Activated CD8-positive, alpha-beta memory T cell treated with anti-CD3 and anti-CD28 coated beads, Interleukin-2, amount 50 U/mL, for 48 hours (primary cell): ENCODE data around the gene NDRG4.

Source experiments
- DNase-seq: peaks from one replicate; pipeline ENCODE4 v3.0.0-alpha.2; 2020

Gene NDRG4

GRCh38 chr16:58499615-58500351, at the start of gene NDRG4:
TSS of gene NDRG4 (plus strand) at chr16:58500143. CDS start at chr16:58500249, 106 bp downstream.
- DNase-seq, result no peak

GRCh38 chr16:58450590-58450989, 49.4 kb upstream of the NDRG4 start:
- DNase-seq, result no peak

DNA sequence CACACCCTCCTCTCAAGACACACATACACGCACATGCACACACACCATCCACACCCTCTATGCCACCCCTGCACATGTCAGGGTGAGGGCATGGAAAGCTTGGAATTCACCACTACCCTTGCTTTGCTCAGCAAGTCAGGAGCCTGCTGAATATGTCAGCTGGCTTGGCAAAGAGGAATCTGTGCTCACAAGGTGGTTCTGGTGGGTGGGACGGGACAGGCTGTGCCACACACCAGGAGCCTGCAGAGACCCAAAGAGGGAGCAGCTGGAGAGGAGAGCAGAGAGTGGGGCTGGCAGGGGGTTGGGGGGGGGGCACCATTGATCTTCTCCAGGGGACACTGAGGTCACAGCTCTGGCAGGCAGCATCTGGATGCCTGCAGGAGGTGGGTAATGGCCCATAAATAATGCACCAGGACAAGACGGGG, 48.7 kb upstream of the NDRG4 start:
- no peak for DNase-seq

DNA sequence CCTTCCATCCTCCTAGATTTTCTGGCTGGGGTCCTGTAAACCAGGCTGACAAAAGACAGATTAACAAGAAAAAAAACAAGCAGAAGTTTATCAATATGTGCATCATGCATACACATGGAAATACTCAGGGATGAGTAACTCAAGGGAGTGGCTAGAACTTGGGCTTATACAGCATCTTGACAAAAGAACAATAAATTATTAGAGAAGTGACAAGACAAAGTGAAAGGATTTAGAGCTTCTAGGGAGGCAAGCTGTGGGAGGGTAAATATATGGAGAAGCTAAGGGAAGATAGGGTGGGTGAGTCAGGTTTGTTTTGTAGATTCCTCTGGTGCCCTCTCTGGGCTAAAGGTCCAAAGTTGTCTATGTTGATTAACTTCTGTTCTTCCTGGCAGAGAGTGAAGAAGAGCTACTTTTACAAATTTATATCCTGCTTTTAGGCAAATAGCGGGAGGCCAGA, 48.0 kb upstream of the NDRG4 start:
- no peak for DNase-seq

DNA sequence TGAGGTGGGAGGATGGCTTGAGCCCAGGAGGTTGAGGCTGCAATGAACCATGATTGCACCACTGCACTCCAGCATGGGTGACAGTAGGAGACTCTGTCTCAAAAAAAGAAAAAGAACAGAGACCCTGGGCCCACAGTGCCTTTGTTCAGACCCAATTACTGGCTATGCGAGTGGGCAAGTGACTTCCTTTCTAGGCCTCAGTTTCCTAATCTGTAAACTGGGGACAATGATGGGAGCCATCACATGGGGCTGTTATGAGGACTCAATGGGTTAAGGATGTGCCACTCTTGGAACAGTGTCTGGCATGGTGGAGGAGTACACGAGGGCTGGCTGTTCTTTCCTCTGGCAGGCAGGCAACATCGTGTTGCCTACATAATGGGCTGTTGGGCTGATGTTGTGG, 47.3 kb upstream of the NDRG4 start:
- DNase-seq, result no peak

GRCh38 chr16:58454178-58454577, 45.8 kb upstream of the NDRG4 start:
- no peak for DNase-seq

DNA sequence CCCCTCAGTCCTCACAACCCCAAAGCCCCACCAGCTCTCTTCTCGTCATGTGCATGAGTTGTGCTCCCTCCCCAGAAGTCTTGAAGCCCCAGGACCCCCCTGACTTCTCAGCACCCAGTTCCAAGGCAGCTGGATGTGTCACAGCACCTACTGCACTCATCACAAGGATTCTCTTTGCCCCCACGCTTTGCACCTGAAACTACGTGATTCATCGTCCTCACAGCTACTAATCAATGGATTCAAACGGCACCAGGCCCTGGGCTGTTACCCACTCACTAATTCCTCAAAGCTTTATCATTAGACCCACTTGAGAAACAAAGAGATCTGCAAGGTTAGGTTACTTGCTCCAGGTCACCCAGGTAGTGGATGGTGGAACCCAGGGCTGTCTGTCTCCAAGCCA, 45.1 kb upstream of the NDRG4 start:
- DNase-seq, result no peak

DNA sequence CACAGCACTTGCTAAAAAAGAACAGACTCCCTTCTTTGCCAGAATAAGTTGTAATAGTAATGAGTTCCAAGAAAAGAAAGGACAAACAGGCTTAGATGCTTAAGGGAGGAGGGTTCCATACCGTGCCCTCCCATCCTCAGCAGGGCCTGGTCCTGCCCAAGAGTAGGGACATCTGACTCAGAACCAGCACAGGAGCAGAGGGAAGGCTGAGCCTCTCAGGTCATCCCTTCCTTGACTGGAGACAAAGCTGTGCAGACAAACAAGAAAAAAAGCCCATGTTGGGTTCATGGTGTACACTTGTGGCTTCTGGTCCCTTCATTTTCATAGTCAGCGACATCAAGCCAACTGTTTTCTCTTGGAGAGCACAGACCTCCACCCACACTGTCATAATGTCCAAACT, 44.2 kb upstream of the NDRG4 start:
- DNase-seq, result no peak

DNA sequence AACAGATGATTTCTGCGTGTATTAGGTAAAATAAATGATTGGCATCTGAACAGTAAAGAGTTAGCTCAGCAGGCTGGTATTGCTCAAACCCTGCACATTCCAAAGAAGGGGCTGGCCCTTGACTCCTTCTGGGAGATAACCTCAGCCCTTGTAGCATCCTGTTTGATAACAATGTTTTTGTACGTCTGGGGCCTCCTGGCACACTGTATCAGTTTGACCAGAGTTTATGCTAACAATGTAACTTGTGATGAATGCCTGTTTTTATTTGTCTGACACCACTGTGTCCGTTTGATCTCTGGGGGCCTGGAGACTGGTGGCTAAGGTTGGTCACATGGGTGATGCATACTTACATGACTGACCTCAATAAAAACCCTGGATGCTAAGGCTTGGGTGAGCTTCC, 43.8 kb upstream of the NDRG4 start:
- no peak for DNase-seq

- no peak for DNase-seq
Observed at GRCh38 chr16:58458606-58459343, 41.2 kb upstream of the NDRG4 start.

GRCh38 chr16:58459344-58460218, 40.4 kb upstream of the NDRG4 start:
- DNase-seq, result no peak

DNA sequence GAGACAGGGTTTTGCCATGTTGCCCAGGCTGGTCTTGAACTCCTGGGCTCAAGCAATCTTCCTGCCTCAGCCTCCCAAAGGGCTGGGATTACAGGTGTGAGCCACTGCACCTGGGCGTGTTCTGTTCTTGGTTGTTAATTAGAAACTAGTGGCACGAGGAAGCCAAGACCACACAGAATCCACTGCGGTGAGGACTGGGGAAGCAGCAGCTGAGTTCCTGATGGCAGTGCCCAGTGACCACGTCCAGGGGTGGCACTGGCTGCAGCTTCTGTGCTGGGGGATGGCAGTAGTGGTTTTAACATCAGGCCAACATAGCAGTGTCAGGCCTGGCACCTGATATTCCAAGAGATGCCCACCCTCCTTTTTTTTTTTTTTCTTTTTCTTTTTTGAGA, 39.7 kb upstream of the NDRG4 start:
- no peak for DNase-seq

- no peak for DNase-seq
Observed at GRCh38 chr16:58461056-58461455, 38.9 kb upstream of the NDRG4 start.

DNA sequence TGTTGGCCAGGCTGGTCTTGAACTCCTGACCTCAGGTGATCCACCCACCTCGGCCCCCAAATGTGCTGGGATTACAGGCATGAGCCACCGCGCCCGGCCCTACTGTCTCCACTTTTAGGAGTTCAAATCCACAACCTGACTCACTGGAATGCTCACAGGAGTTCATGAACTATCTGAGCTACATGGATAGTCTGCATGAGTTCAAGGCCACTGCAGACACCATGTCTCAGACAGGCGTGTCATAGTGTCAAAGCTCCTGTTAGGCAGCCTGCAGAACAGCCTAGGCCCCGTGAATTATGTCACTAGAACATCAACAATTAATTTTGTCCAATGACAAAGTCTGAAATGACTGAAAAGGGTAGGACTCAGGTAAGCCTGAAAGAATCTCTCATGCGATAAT, 38.3 kb upstream of the NDRG4 start:
- no peak for DNase-seq

- no peak for DNase-seq
Observed at GRCh38 chr16:58462089-58462488, 37.9 kb upstream of the NDRG4 start.

DNA sequence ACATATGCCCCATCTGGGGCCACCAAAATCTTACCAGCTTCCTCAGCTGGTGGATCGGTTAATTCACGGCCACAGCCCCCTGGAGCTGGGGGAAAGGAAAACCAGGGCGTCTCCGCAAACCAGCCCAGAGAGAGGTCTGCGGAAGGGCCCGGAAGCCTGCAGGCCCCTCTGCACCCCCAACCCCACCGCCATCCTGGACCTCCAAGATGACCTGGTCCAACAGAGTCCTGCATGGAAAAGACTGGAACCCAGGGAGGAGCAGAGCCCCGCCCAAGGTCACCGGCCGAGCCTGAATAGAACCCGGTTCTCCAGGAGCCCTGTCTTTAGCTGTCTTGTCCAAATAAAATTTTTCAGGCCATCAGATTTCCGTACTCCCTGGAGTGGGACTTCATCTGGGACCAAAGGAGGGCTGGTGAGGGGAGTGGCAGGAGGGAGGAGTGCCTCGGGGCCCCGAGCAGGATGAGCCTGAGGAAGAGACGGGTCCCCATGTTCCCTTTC, 37.4 kb upstream of the NDRG4 start:
- no peak for DNase-seq

DNA sequence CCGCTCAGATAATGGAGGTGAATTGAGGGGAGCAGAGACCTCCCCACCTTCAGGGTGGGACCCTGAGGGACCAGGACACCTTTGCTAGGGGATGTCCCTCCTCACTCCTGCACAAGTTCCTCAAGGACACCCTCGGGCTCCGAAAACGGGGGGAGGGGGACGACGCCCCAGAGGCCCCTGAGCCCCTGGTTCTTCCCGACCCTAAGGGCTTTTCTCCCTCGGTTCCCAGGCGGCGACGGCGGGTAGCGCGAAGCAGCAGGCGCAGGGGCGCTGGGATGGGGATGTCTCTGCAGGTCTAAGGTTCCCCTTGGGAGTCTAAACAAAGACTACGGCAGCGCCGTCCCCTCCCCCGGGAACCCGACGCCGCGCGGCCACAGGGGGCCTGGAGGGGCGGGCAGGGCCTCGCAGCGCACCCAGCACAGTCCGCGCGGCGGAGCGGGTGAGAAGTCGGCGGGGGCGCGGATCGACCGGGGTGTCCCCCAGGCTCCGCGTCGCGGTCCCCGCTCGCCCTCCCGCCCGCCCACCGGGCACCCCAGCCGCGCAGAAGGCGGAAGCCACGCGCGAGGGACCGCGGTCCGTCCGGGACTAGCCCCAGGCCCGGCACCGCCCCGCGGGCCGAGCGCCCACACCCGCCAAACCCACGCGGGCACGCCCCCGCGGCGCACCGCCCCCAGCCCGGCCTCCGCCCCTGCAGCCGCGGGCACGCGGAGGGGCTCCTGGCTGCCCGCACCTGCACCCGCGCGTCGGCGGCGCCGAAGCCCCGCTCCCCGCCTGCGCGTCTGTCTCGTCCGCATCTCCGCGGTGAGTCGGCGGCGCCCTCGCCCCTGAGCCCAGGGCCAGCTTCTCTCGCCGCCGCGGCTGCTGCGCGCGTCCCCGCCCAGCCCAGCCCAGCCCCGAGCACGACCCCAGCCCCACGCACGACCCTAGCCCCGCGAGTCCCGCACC, 36.7 kb upstream of the NDRG4 start:
- peak; percentile 60 for DNase-seq

DNA sequence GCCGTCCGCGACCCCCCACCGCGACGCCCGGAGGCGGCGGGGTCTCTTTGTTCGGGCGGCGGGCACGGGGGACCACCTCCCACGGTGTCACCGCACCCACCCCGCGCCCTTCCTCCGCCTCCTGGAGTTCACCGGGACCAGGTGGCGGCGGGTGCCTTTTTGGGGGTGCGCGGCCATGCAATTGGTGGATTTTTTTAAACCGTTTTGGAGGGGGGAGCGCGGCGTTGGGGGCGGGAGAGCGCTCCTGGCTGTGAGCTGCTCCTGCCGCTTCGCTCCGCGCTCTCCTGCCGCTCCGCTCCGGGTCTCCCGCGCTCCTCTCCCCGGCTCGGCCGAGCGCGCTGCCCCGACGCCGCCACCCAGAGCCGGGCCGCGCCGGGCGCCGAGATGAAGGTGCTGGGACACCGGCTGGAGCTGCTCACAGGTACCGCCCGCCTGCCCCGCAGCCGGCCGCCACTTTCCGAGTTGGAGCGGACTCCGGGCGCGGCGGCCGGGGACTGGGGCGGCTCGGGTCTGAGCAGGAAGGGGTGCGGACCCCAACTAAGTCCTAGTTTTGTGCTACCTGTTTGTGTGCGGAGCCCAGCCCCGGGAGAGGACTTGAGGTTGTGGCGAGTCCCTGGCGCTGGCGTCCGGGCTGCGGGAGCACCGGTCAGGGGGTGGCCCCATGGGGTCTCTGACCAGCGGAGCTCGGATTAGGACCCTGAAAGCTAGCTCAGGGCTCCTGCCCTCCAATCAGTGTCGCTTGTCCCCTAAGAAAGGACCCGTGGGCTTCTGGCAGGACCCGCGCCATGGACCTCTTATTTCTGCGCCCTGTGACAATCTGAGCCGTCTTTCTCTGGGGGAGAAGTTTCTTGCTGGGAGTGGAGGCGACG, 35.7 kb upstream of the NDRG4 start:
- DNase-seq, result no peak

- DNase-seq, result no peak
Observed at GRCh38 chr16:58464916-58465731, 34.8 kb upstream of the NDRG4 start.

GRCh38 chr16:58465817-58466216, 34.1 kb upstream of the NDRG4 start:
- DNase-seq, result no peak
